ENCODE results near the gene DOK4. TPM values are rescaled to one million over a fixed set of nuclear protein-coding genes. Genes with fewer than 3 reads are reported as not detected.

Gene DOK4
- total and polyA plus RNA-seq, 4 donors: 7.8 to 24.6 (median 18.1) TPM

GRCh38 chr16:57427307-57427706, 59.0 kb downstream of the DOK4 start:
- Histone ChIP-seq H3K27ac (ENCODE audit: low read depth in 1 of 2, low read length in 2 of 2) (no peak overlapping the region), H3K36me3 (ENCODE audit: control insufficient read depth in 4 of 4, insufficient read depth in 3 of 4, low read depth in 1 of 4, low read length in 3 of 4) (peaks cover 18 to 41% (median 30%) of the 10 kb centered on the region in 4 donors), H3K9me3 (ENCODE audit: control insufficient read depth in 4 of 4, low read length in 3 of 4) (no peaks in the 10 kb centered on the region), H3K27me3 (ENCODE audit: control insufficient read depth in 4 of 4, insufficient read depth in 4 of 4, low read length in 3 of 4) (no peaks in the 10 kb centered on the region), H3K4me1 (ENCODE audit: control insufficient read depth in 4 of 4, insufficient read depth in 4 of 4, low read length in 3 of 4) (no peaks in the 10 kb centered on the region), H3K9ac (ENCODE audit: low read depth in 1 of 2, low read length in 2 of 2) (no peak overlapping the region), H3K4me3 (ENCODE audit: low read depth in 1 of 3, low read length in 3 of 3) (no peak overlapping the region)
- DNase-seq (ENCODE audit: low spot score): no peak
- TF ChIP-seq JUND (IDR thresholded peaks at IDR 0.05): no peak
- TF ChIP-seq CTCF (IDR thresholded peaks at IDR 0.05; ENCODE audit: low read depth, low read length, missing input control): no peak
- TF ChIP-seq, protein P1, sequence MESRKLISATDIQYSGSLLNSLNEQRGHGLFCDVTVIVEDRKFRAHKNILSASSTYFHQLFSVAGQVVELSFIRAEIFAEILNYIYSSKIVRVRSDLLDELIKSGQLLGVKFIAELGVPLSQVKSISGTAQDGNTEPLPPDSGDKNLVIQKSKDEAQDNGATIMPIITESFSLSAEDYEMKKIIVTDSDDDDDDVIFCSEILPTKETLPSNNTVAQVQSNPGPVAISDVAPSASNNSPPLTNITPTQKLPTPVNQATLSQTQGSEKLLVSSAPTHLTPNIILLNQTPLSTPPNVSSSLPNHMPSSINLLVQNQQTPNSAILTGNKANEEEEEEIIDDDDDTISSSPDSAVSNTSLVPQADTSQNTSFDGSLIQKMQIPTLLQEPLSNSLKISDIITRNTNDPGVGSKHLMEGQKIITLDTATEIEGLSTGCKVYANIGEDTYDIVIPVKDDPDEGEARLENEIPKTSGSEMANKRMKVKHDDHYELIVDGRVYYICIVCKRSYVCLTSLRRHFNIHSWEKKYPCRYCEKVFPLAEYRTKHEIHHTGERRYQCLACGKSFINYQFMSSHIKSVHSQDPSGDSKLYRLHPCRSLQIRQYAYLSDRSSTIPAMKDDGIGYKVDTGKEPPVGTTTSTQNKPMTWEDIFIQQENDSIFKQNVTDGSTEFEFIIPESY (IDR thresholded peaks at IDR 0.05): no peak
- 93% methylated on average over 8 of the region's 8 CpGs for whole genome bisulfite sequencing

DNA sequence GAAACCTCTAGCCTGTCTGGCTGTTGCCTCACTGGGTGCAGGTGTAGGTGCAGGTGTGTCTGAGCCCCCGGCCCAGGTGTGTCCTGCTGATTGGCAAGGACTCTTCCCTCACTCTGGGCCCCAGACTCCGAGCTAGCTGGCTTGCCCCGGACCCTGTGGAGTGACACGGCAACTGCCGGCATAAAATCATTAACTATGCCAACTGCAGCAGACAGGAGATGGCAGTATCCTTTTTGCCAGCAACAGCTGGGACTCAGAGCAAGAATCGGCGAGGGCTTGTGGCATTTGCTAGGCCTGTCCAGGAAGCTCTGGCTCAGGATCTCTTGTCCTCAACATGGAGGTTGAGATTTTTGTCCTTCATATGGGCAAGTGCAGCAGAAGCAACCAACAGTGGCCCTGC, 59.9 kb downstream of the DOK4 start:
- 91% methylated on average over 7 of the region's 7 CpGs for WGBS
- no peak overlapping the region for H3K4me3 ChIP-seq (ENCODE audit: low read depth in 1 of 3, low read length in 3 of 3)
- H3K4me1 ChIP-seq (ENCODE audit: control insufficient read depth in 4 of 4, insufficient read depth in 4 of 4, low read length in 3 of 4): no peaks in the 10 kb centered on the region
- no peak overlapping the region for H3K27ac ChIP-seq (ENCODE audit: low read depth in 1 of 2, low read length in 2 of 2)
- H3K36me3 ChIP-seq (ENCODE audit: control insufficient read depth in 4 of 4, insufficient read depth in 3 of 4, low read depth in 1 of 4, low read length in 3 of 4): peaks cover 16 to 34% (median 26%) of the 10 kb centered on the region in 4 donors
- no peaks in the 10 kb centered on the region for H3K9me3 ChIP-seq (ENCODE audit: control insufficient read depth in 4 of 4, low read length in 3 of 4)
- H3K27me3 ChIP-seq (ENCODE audit: control insufficient read depth in 4 of 4, insufficient read depth in 4 of 4, low read length in 3 of 4): no peaks in the 10 kb centered on the region
- no peak for DNase-seq (ENCODE audit: low spot score)
- no peak for TF ChIP-seq SP1 (IDR thresholded peaks at IDR 0.05)
- TF ChIP-seq, protein P2, sequence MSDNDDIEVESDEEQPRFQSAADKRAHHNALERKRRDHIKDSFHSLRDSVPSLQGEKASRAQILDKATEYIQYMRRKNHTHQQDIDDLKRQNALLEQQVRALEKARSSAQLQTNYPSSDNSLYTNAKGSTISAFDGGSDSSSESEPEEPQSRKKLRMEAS (IDR thresholded peaks at IDR 0.05): no peak
- no peak overlapping the region for H3K9ac ChIP-seq (ENCODE audit: low read depth in 1 of 2, low read length in 2 of 2)

GRCh38 chr16:57424583-57424982, 61.7 kb downstream of the DOK4 start:
- TF ChIP-seq RAD21 (IDR thresholded peaks at IDR 0.05): no peak
- DNase-seq (ENCODE audit: low spot score): no peak

DNA sequence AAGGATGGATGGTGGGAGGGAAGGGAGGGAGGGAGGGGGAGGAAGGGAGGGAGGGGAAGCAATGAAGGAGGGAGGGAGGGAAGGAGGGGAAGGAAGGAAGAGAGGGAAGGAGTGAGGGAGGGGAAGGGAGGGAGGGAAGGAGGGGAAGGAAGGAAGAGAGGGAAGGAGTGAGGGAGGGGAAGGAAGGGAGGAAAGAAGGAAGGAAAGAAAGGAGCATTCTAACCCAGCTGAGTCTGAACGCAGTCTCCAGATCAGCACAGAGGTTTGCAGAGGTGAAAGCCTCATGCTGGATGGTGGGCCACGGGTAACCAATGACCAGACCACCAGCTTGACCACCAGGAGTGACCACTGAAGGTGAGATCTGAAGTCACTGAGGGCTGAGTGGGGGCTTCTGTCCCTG, 63.1 kb downstream of the DOK4 start:
- H3K9ac ChIP-seq (ENCODE audit: low read depth in 1 of 2, low read length in 2 of 2): no peak overlapping the region

More at GRCh38 chr16:57424583-57424982, 61.7 kb downstream of the DOK4 start:
- 88% methylated on average over 3 of the region's 3 CpGs for WGBS
- Histone ChIP-seq H3K9me3 (ENCODE audit: control insufficient read depth in 4 of 4, low read length in 3 of 4) (no peaks in the 10 kb centered on the region), H3K4me3 (ENCODE audit: low read depth in 1 of 3, low read length in 3 of 3) (no peak overlapping the region), H3K4me1 (ENCODE audit: control insufficient read depth in 4 of 4, insufficient read depth in 4 of 4, low read length in 3 of 4) (no peaks in the 10 kb centered on the region), H3K27ac (ENCODE audit: low read depth in 1 of 2, low read length in 2 of 2) (no peak overlapping the region), H3K9ac (ENCODE audit: low read depth in 1 of 2, low read length in 2 of 2) (no peak overlapping the region), H3K36me3 (ENCODE audit: control insufficient read depth in 4 of 4, insufficient read depth in 3 of 4, low read depth in 1 of 4, low read length in 3 of 4) (peaks cover 3 to 17% (median 11%) of the 10 kb centered on the region in 4 donors), H3K27me3 (ENCODE audit: control insufficient read depth in 4 of 4, insufficient read depth in 4 of 4, low read length in 3 of 4) (no peaks in the 10 kb centered on the region)

More for the DNA sequence above, 63.1 kb downstream of the DOK4 start:
- no peak overlapping the region for H3K27ac ChIP-seq (ENCODE audit: low read depth in 1 of 2, low read length in 2 of 2)
- DNase-seq (ENCODE audit: low spot score): no peak
- no peaks in the 10 kb centered on the region for H3K9me3 ChIP-seq (ENCODE audit: control insufficient read depth in 4 of 4, low read length in 3 of 4)
- H3K36me3 ChIP-seq (ENCODE audit: control insufficient read depth in 4 of 4, insufficient read depth in 3 of 4, low read depth in 1 of 4, low read length in 3 of 4): peaks cover 0 to 7% (median 2%) of the 10 kb centered on the region in 4 donors
- no peak for TF ChIP-seq HNF4A (conservative IDR thresholded peaks at IDR 0.05)
- TF ChIP-seq, protein P1 (IDR thresholded peaks at IDR 0.05): no peak
- no peak for TF ChIP-seq FOXA1 (IDR thresholded peaks at IDR 0.05)
- no peak for TF ChIP-seq RAD21 (IDR thresholded peaks at IDR 0.05)
- no peak for TF ChIP-seq HNF4G (IDR thresholded peaks at IDR 0.05)
- TF ChIP-seq, protein P2 (IDR thresholded peaks at IDR 0.05): no peak
- TF ChIP-seq RXRA (IDR thresholded peaks at IDR 0.05): no peak
- TF ChIP-seq GABPA (IDR thresholded peaks at IDR 0.05 in 1 of 2, conservative IDR thresholded peaks at IDR 0.05 in 1 of 2): no peak
- TF ChIP-seq NR2F2 (IDR thresholded peaks at IDR 0.05): no peak
- no peak for TF ChIP-seq JUND (IDR thresholded peaks at IDR 0.05)
- peaks cover 0 to 8% (median 6%) of the 10 kb centered on the region in 4 donors for H3K4me1 ChIP-seq (ENCODE audit: control insufficient read depth in 4 of 4, insufficient read depth in 4 of 4, low read length in 3 of 4)
- H3K27me3 ChIP-seq (ENCODE audit: control insufficient read depth in 4 of 4, insufficient read depth in 4 of 4, low read length in 3 of 4): no peaks in the 10 kb centered on the region
- 82% methylated on average over 2 of the region's 2 CpGs for WGBS
- H3K4me3 ChIP-seq (ENCODE audit: low read depth in 1 of 3, low read length in 3 of 3): no peak overlapping the region
